ENCODE data around the gene SLC24A3. TPM values are rescaled to one million over a fixed set of nuclear protein-coding genes. Genes with fewer than 3 reads are reported as not detected.

SLC24A3 gene
- total RNA-seq, 1 donor from 2014 or later, result 13.1 TPM

- no peaks in the 10 kb centered on the region for H3K36me3 ChIP-seq
- DNase-seq (no peak), ATAC-seq (no peak)
- intact Hi-C loops (cut with DNase I), result no loop called here
- no peak overlapping the region for H3K4me3 ChIP-seq
- H3K9me3 ChIP-seq, result no peaks in the 10 kb centered on the region
- H3K4me1 ChIP-seq, result no peaks in the 10 kb centered on the region
- no peaks in the 10 kb centered on the region for H3K27me3 ChIP-seq
- H3K27ac ChIP-seq, result no peak overlapping the region
- TF ChIP-seq CTCF (IDR thresholded peaks at IDR 0.05), result no peak
Observed at GRCh38 chr20:19193349-19193748, 19.1 kb upstream of the SLC24A3 start.

- DNase-seq (peak; percentile 92), ATAC-seq (peak; percentile 94)
- TF ChIP-seq CTCF (IDR thresholded peaks at IDR 0.05), result peak; percentile 88
- H3K4me3 ChIP-seq, result no peak overlapping the region
- H3K27ac ChIP-seq, result no peak overlapping the region
- H3K27me3 ChIP-seq, result no peaks in the 10 kb centered on the region
- no peaks in the 10 kb centered on the region for H3K36me3 ChIP-seq
- intact Hi-C loops (cut with DNase I), result loop anchor here (10.0 kb wide), 2 partner anchors 379 to 459 kb away; no protein-coding TSS in a partner anchor
- peaks cover 5% of the 10 kb centered on the region for H3K4me1 ChIP-seq
- no peaks in the 10 kb centered on the region for H3K9me3 ChIP-seq
Observed at GRCh38 chr20:19205981-19206396, 6.5 kb upstream of the SLC24A3 start.

GRCh38 chr20:19207541-19207940 is 4.9 kb upstream of the SLC24A3 start:
- Histone ChIP-seq H3K27ac (no peak overlapping the region), H3K9me3 (no peaks in the 10 kb centered on the region), H3K4me3 (no peak overlapping the region), H3K27me3 (no peaks in the 10 kb centered on the region), H3K4me1 (peaks cover 14% of the 10 kb centered on the region), H3K36me3 (no peaks in the 10 kb centered on the region)
- intact Hi-C loops (cut with DNase I), result loop anchor here (10.0 kb wide), 2 partner anchors 377 to 457 kb away; no protein-coding TSS in a partner anchor
- DNase-seq (no peak), ATAC-seq (no peak)
- TF ChIP-seq CTCF (IDR thresholded peaks at IDR 0.05), result no peak

- Histone ChIP-seq H3K9me3 (no peaks in the 10 kb centered on the region), H3K27ac (no peak overlapping the region), H3K27me3 (peaks cover 4% of the 10 kb centered on the region), H3K36me3 (no peaks in the 10 kb centered on the region), H3K4me1 (peaks cover 17% of the 10 kb centered on the region), H3K4me3 (no peak overlapping the region)
- DNase-seq (no peak), ATAC-seq (no peak)
- intact Hi-C loops (cut with DNase I), result no loop called here
- TF ChIP-seq CTCF (IDR thresholded peaks at IDR 0.05), result no peak
Observed at GRCh38 chr20:19210391-19211155, 1.9 kb upstream of the SLC24A3 start.

GRCh38 chr20:19211252-19211651 is 1.2 kb upstream of the SLC24A3 start:
- peaks cover 17% of the 10 kb centered on the region for H3K4me1 ChIP-seq
- intact Hi-C loops (cut with DNase I), result no loop called here
- H3K4me3 ChIP-seq, result peak overlapping the region; percentile 57
- no peak for TF ChIP-seq CTCF (IDR thresholded peaks at IDR 0.05)
- peaks cover 4% of the 10 kb centered on the region for H3K27me3 ChIP-seq
- H3K36me3 ChIP-seq, result no peaks in the 10 kb centered on the region
- peak overlapping the region; percentile 51 for H3K27ac ChIP-seq
- ATAC-seq (no peak), DNase-seq (no peak)
- H3K9me3 ChIP-seq, result no peaks in the 10 kb centered on the region

Measured in upper lobe of right lung (tissue), 1 donor.